ENCODE measurements around the gene LCP2. TPM values are rescaled to one million over a fixed set of nuclear protein-coding genes. Genes with fewer than 3 reads are reported as not detected.

LCP2 gene
- total RNA-seq, 1 experiment from 2014 or later: not detected

GRCh38 chr5:170337045-170337733 is 39.6 kb upstream of the LCP2 start:
- Histone ChIP-seq H3K27me3 (replicated peaks; ENCODE audit: control insufficient read depth, insufficient read depth, low read length) (no peaks in the 10 kb centered on the region; the same call in 1 of the 2 replicates), H3K4me1 (no peaks in the 10 kb centered on the region), H3K36me3 (ENCODE audit: control insufficient read depth, insufficient read depth, low read length) (no peaks in the 10 kb centered on the region), H3K4me3 (ENCODE audit: low read depth, low read length) (no peak overlapping the region), H3K9me3 (no peaks in the 10 kb centered on the region; the same call in 1 of the 2 replicates)
- no TSS peak for BruUV-seq (replicated peaks)
- no peak overlapping the region for H3K27ac Mint-ChIP-seq (ENCODE audit: unreplicated experiment)
- ChIA-PET CTCF (no interaction called here), POLR2A (no interaction called here)
- no peak for TF ChIP-seq CTCF (IDR thresholded peaks at IDR 0.05; ENCODE audit: insufficient read depth in 1 of 2, low read depth in 1 of 2, low read length in 1 of 2, severe bottlenecking in 1 of 2, unreplicated experiment in 1 of 2)
- no peaks in the 10 kb centered on the region for H3K9me3 Mint-ChIP-seq (ENCODE audit: unreplicated experiment)
- no peaks in the 10 kb centered on the region for H3K4me1 Mint-ChIP-seq (ENCODE audit: low read depth, unreplicated experiment)
- no peak overlapping the region for H3K4me3 Mint-ChIP-seq (ENCODE audit: unreplicated experiment)
- H3K27me3 Mint-ChIP-seq (ENCODE audit: insufficient read depth, unreplicated experiment): peaks cover 13% of the 10 kb centered on the region
- intact Hi-C loops (cut with micrococcal nuclease; ENCODE audit: unreplicated experiment): no loop called here
- peak in 1 of 2 experiments; percentile 9 for DNase-seq
- no peaks in the 10 kb centered on the region for H3K36me3 Mint-ChIP-seq (ENCODE audit: insufficient read depth, unreplicated experiment)

GRCh38 chr5:170336065-170336464 is 38.5 kb upstream of the LCP2 start:
- no peak for TF ChIP-seq CTCF (IDR thresholded peaks at IDR 0.05; ENCODE audit: insufficient read depth in 1 of 2, low read depth in 1 of 2, low read length in 1 of 2, severe bottlenecking in 1 of 2, unreplicated experiment in 1 of 2)
- H3K4me3 Mint-ChIP-seq (ENCODE audit: unreplicated experiment): no peak overlapping the region
- CTCF ChIA-PET: no interaction called here
- H3K9me3 Mint-ChIP-seq (ENCODE audit: unreplicated experiment): no peaks in the 10 kb centered on the region
- POLR2A ChIA-PET: no interaction called here
- no peaks in the 10 kb centered on the region for H3K36me3 ChIP-seq (ENCODE audit: control insufficient read depth, insufficient read depth, low read length)
- no peak overlapping the region for H3K27ac Mint-ChIP-seq (ENCODE audit: unreplicated experiment)
- H3K4me3 ChIP-seq (ENCODE audit: low read depth, low read length): no peak overlapping the region
- intact Hi-C loops (cut with micrococcal nuclease; ENCODE audit: unreplicated experiment): no loop called here
- no peaks in the 10 kb centered on the region for H3K4me1 Mint-ChIP-seq (ENCODE audit: low read depth, unreplicated experiment)
- BruUV-seq (replicated peaks): no TSS peak
- no peaks in the 10 kb centered on the region for H3K4me1 ChIP-seq
- peaks cover 13% of the 10 kb centered on the region for H3K27me3 Mint-ChIP-seq (ENCODE audit: insufficient read depth, unreplicated experiment)
- H3K36me3 Mint-ChIP-seq (ENCODE audit: insufficient read depth, unreplicated experiment): no peaks in the 10 kb centered on the region
- no peaks in the 10 kb centered on the region; the same call in 1 of the 2 replicates for H3K27me3 ChIP-seq (replicated peaks; ENCODE audit: control insufficient read depth, insufficient read depth, low read length)
- DNase-seq: peak in 1 of 2 experiments; percentile 2
- no peaks in the 10 kb centered on the region for H3K9me3 ChIP-seq

GRCh38 chr5:170334626-170335025 is 37.0 kb upstream of the LCP2 start:
- ChIA-PET CTCF (interaction anchor here (0.5 kb wide), 1 partner anchor 35 kb away, joined by 8 read pairs; no protein-coding TSS in a partner anchor), POLR2A (no interaction called here)
- no peaks in the 10 kb centered on the region for H3K4me1 Mint-ChIP-seq (ENCODE audit: low read depth, unreplicated experiment)
- BruUV-seq (replicated peaks): no TSS peak
- peaks cover 13% of the 10 kb centered on the region for H3K27me3 Mint-ChIP-seq (ENCODE audit: insufficient read depth, unreplicated experiment)
- Histone ChIP-seq H3K27me3 (replicated peaks; ENCODE audit: control insufficient read depth, insufficient read depth, low read length) (no peaks in the 10 kb centered on the region; the same call in 1 of the 2 replicates), H3K4me1 (no peaks in the 10 kb centered on the region), H3K36me3 (ENCODE audit: control insufficient read depth, insufficient read depth, low read length) (no peaks in the 10 kb centered on the region), H3K4me3 (ENCODE audit: low read depth, low read length) (no peak overlapping the region), H3K9me3 (no peaks in the 10 kb centered on the region)
- no peak overlapping the region for H3K27ac Mint-ChIP-seq (ENCODE audit: unreplicated experiment)
- H3K9me3 Mint-ChIP-seq (ENCODE audit: unreplicated experiment): no peaks in the 10 kb centered on the region
- no peak for TF ChIP-seq CTCF (IDR thresholded peaks at IDR 0.05; ENCODE audit: insufficient read depth in 1 of 2, low read depth in 1 of 2, low read length in 1 of 2, severe bottlenecking in 1 of 2, unreplicated experiment in 1 of 2)
- intact Hi-C loops (cut with micrococcal nuclease; ENCODE audit: unreplicated experiment): no loop called here
- H3K36me3 Mint-ChIP-seq (ENCODE audit: insufficient read depth, unreplicated experiment): no peaks in the 10 kb centered on the region
- peak in 1 of 2 experiments; percentile 3 for DNase-seq
- no peak overlapping the region for H3K4me3 Mint-ChIP-seq (ENCODE audit: unreplicated experiment)
